Esophagus muscularis mucosa (tissue), 4 donors: ENCODE results near the gene INPP4B.

Experiments
- CTCF ChIP-seq, 3 experiments: fragments of 200-600 bp in 2 of 3; fragments of 450-650 bp in 1 of 3; sonication (generic) in 2 of 3; IDR thresholded peaks; one replicate each; pipeline ENCODE4 v1.5.1; 2017 to 2019; ENCODE audit warnings: antibody characterized with exemption in 3 of 3, mild to moderate bottlenecking in 2 of 3, moderate library complexity in 1 of 3
- EP300 ChIP-seq: sonication (generic); formaldehyde crosslinking; IDR thresholded peaks from one replicate; pipeline ENCODE4 v1.6.1; 2017; ENCODE audit warnings: antibody characterized with exemption
- POLR2AphosphoS5 ChIP-seq, 2 donors: sonication (generic); formaldehyde crosslinking; IDR thresholded peaks; one replicate each; pipeline ENCODE4 v1.6.1; 2017; ENCODE audit warnings: antibody characterized with exemption in 2 of 2

DNA sequence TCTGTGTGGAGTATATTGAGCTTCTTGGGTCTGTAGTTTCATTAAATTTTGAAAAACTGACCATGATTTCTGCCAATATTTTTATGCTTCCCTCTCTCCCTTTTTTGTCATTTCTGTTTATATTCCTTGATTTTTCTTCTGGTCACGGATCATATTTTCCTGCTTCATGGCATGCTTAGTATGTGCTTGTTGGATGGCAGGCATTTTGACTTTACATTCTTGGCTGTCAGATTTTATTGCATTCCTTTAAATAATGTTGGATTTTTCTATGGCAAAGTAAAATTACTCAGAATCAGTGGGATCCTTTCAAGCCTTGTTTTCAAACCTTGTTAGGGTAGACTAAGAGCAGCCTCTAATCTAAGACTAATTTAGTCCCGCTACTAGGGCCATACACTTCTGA lies 677.9 kb downstream of the INPP4B start:
- no peak for TF ChIP-seq CTCF (IDR thresholded peaks at IDR 0.05)
- TF ChIP-seq EP300 = no peak
- TF ChIP-seq POLR2AphosphoS5 (IDR thresholded peaks at IDR 0.05) = no peak
